Measurements from ENCODE around the gene UNC13A.

UNC13A gene

GRCh38 chr19:17565611-17566010, 122.5 kb downstream of the UNC13A start:
- Histone ChIP-seq H3K36me3 (peaks cover 75% of the 10 kb centered on the region), H3K27me3 (ENCODE audit: insufficient read depth, low read depth, severe bottlenecking) (no peaks in the 10 kb centered on the region), H3K9me3 (ENCODE audit: severe bottlenecking) (no peaks in the 10 kb centered on the region), H3K4me3 (ENCODE audit: low read depth, low read length) (no peak overlapping the region), H3K27ac (no peak overlapping the region)
- no peak for DNase-seq
- no peak for TF ChIP-seq CTCF (IDR thresholded peaks at IDR 0.05; ENCODE audit: low read depth, low read length)

DNA sequence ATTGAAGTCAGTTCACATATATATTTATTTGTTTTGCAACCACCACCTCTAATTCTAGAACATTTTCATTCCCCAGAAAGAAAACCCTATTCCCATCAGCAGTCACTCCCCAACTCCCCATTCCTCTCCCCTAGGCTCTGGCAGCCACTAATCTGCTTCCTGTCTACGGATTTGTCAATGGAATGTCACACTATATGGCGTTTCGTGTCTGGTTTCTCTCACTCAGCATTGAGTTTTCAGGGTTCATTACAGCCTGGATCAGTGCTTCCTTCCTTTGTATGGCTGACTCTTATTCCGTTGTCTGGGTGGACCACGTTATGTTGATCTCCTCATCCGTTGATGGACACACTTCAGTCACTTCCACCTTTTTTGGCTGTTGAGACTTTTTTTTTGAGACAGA, 123.4 kb downstream of the UNC13A start:
- Histone ChIP-seq H3K27ac (no peak overlapping the region), H3K27me3 (ENCODE audit: insufficient read depth, low read depth, severe bottlenecking) (no peaks in the 10 kb centered on the region), H3K36me3 (peaks cover 76% of the 10 kb centered on the region), H3K4me3 (ENCODE audit: low read depth, low read length) (no peak overlapping the region), H3K9me3 (ENCODE audit: severe bottlenecking) (no peaks in the 10 kb centered on the region)
- no peak for DNase-seq
- no peak for TF ChIP-seq CTCF (IDR thresholded peaks at IDR 0.05; ENCODE audit: low read depth, low read length)

DNA sequence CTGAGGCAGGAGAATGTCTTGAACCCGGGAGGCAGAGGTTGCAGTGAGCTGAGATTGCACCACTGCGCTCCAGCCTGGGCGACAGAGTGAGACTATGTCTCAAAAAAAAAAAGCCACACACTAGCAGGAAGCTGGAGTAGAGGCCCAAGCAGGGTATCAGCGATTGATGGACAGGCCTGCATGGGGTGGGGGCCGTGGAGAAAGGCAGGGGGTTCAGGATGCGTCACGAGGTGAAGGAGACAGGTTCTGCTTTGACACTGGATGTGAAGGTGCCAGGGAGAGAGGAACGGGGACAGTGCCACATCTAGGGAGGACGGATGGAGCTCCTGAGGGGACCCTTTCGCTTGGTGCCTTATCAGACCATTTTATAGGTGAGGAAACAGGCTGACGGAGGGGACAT, 125.6 kb downstream of the UNC13A start:
- TF ChIP-seq CTCF (IDR thresholded peaks at IDR 0.05; ENCODE audit: low read depth, low read length) = no peak
- no peak overlapping the region for H3K4me3 ChIP-seq (ENCODE audit: low read depth, low read length)
- no peaks in the 10 kb centered on the region for H3K27me3 ChIP-seq (ENCODE audit: insufficient read depth, low read depth, severe bottlenecking)
- DNase-seq = no peak
- H3K27ac ChIP-seq = no peak overlapping the region
- H3K36me3 ChIP-seq = peaks cover 75% of the 10 kb centered on the region
- H3K9me3 ChIP-seq (ENCODE audit: severe bottlenecking) = no peaks in the 10 kb centered on the region

DNA sequence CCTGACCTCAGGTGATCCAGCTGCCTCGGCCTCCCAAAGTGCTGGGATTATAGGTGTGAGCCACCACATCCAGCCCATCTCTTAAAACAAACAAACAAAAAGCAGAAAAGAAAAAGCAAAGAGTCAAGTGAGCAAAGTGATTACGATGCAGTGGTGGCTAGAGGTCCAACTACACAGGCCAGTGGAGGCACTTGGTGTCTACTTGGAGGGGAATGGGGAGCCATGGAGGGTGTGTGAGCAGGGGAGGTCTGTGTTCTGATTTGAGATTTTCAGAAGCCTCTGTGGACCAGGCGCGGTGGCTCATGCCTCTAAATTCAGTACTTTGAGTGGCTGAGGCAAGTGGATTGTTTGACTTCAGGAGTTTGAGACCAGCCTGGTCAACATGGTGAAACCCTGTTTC, 126.1 kb downstream of the UNC13A start:
- Histone ChIP-seq H3K36me3 (peaks cover 75% of the 10 kb centered on the region), H3K27ac (no peak overlapping the region), H3K4me3 (ENCODE audit: low read depth, low read length) (no peak overlapping the region), H3K27me3 (ENCODE audit: insufficient read depth, low read depth, severe bottlenecking) (no peaks in the 10 kb centered on the region), H3K9me3 (ENCODE audit: severe bottlenecking) (no peaks in the 10 kb centered on the region)
- no peak for DNase-seq
- no peak for TF ChIP-seq CTCF (IDR thresholded peaks at IDR 0.05; ENCODE audit: low read depth, low read length)

DNA sequence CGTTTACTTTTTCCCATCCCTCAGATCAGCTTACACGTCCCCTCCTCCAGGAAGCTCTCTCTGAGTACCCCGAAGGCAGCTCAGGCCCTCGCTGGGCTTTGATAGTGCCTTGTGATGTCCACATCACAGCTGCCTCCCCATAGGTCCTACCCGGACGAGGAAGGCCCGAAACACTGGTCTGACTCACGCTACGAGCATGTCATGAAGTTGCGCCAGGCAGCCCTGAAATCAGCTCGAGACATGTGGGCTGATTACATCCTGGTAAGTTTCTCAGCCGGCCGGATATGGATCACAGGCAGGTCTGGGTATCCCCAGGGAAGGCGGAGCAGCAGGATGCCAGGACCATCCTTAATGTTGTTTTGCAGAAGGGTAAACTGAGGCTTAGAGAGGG, 128.0 kb downstream of the UNC13A start:
- Histone ChIP-seq H3K27me3 (ENCODE audit: insufficient read depth, low read depth, severe bottlenecking) (no peaks in the 10 kb centered on the region), H3K9me3 (ENCODE audit: severe bottlenecking) (no peaks in the 10 kb centered on the region), H3K36me3 (peaks cover 65% of the 10 kb centered on the region), H3K4me3 (ENCODE audit: low read depth, low read length) (no peak overlapping the region), H3K27ac (no peak overlapping the region)
- DNase-seq = no peak
- no peak for TF ChIP-seq CTCF (IDR thresholded peaks at IDR 0.05; ENCODE audit: low read depth, low read length)

GRCh38 chr19:17557466-17557865, 130.7 kb downstream of the UNC13A start:
- no peak for TF ChIP-seq CTCF (IDR thresholded peaks at IDR 0.05; ENCODE audit: low read depth, low read length)
- DNase-seq = no peak
- Histone ChIP-seq H3K27me3 (ENCODE audit: insufficient read depth, low read depth, severe bottlenecking) (no peaks in the 10 kb centered on the region), H3K36me3 (peaks cover 52% of the 10 kb centered on the region), H3K27ac (no peak overlapping the region), H3K4me3 (ENCODE audit: low read depth, low read length) (no peak overlapping the region), H3K9me3 (ENCODE audit: severe bottlenecking) (no peaks in the 10 kb centered on the region)

Measured in WERI-Rb-1 (cell line).